Subcutaneous adipose tissue (tissue), 4 donors: ENCODE data around the gene ZNF516. TPM values are rescaled to one million over a fixed set of nuclear protein-coding genes. Genes with fewer than 3 reads are reported as not detected.

Source experiments
- total RNA-seq, 4 donors: library from RNA; depleted of rRNA; stranded (reverse); fragments of >200 nt; gene quantifications; one replicate each; pipeline ENCODE4 v1.1.0, GENCODE V29; 2016
- TF ChIP-seq, protein P1 (sequence below): fragments of 450-650 bp; IDR thresholded peaks from one replicate; pipeline ENCODE4 v1.5.1; 2016; ENCODE audit warnings: low read depth, mild to moderate bottlenecking, control low read depth, antibody characterized with exemption, moderate library complexity

The ZNF516 gene
- total RNA-seq, 4 donors from 2014 or later = 15.4 to 22.3 (median 17.5) TPM

DNA sequence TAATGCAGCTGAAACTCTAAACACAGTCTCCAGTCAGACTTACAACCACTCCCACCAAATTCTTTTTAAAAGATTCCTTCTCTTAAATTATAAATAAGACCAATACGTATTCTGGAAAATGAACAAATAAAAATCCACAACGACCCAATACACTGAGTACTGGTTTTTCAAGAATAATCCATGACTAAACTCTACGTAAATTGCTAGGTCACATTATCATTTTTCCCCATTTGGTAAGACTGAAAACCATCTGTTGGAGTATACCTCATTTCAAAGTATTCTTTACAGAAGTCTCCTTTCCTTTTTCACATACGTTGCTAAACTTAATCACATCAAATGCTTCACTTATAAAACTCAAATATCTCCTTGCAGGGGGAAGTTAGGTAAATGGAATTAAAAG is 6.0 kb downstream of the ZNF516 start:
- TF ChIP-seq, protein P1, sequence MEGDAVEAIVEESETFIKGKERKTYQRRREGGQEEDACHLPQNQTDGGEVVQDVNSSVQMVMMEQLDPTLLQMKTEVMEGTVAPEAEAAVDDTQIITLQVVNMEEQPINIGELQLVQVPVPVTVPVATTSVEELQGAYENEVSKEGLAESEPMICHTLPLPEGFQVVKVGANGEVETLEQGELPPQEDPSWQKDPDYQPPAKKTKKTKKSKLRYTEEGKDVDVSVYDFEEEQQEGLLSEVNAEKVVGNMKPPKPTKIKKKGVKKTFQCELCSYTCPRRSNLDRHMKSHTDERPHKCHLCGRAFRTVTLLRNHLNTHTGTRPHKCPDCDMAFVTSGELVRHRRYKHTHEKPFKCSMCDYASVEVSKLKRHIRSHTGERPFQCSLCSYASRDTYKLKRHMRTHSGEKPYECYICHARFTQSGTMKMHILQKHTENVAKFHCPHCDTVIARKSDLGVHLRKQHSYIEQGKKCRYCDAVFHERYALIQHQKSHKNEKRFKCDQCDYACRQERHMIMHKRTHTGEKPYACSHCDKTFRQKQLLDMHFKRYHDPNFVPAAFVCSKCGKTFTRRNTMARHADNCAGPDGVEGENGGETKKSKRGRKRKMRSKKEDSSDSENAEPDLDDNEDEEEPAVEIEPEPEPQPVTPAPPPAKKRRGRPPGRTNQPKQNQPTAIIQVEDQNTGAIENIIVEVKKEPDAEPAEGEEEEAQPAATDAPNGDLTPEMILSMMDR = no peak

DNA sequence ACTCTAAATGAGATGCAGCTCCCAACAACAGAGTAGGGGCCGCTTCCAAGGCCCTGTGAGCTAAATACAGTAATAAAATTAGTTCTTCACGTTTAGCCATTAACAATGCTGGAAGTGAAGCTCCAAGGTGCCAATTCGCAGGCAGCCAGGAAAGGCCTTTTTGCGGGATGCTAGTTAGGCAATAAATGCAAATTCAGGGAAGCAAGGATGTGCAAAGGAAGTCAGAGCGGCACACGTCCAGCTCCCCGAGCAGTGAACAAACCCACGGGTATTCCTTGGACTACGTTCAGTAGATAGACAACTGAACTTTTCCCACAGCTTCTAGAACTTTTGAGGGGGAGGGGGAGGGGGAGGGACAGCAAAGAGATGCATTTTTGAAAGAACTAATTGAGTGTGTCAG is 6.9 kb downstream of the ZNF516 start:
- TF ChIP-seq, protein P1 = no peak

DNA sequence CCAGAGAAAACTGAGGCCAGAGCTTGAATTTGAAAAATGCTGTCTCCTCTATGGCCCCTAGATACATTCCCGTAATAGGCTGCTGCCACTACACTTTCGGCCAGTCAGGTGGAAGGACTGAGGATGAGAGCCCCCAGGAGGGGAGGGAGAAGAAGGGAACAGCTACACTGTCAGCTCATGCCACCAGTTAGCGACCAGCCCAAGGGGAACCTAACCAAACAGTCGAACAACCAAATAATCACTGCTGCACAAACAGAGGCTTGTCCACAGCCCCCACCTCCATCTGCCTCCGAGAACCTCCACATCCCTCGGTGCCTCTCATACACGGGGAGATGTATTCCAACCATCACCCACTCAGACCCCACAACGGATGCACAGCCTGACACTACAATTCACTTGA is 7.3 kb downstream of the ZNF516 start:
- TF ChIP-seq, protein P1 = no peak

DNA sequence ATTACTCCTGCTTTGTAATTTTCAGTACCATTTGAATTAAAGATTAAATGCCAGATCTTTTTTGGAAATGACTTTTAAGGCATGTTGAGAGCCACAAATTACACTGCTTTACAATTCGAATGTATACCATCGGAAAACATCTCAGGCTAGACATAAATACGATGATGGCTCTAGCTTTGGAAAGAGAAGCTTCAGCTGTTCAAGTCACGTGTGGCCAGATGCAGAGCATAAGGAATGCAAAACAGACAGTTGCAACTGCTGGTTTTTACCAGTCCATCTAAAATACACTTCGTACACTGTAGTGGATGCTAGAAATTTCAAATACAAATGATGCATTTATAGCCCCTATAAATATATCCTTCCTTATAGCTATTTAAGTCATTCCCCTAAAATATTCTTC is 8.0 kb downstream of the ZNF516 start:
- TF ChIP-seq, protein P1 = no peak

DNA sequence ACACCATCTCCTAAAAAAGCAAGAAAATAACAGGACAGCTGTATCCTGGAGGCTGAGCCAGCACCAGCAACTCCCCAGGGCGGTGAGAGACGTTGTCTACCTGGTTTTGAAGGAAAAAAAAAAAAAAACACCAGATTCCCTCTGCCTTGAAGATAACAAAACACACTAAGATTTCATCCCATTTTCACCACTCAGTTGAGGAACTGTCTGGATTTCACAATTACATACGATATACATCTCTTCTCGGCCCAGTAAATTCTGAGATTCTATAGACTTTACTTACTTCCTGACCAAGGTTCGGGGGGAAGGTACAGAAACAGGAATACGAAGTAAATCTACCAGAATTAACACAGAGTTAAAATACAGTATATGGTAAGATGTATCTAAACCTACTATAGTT is 8.5 kb downstream of the ZNF516 start:
- TF ChIP-seq, protein P1 = no peak

DNA sequence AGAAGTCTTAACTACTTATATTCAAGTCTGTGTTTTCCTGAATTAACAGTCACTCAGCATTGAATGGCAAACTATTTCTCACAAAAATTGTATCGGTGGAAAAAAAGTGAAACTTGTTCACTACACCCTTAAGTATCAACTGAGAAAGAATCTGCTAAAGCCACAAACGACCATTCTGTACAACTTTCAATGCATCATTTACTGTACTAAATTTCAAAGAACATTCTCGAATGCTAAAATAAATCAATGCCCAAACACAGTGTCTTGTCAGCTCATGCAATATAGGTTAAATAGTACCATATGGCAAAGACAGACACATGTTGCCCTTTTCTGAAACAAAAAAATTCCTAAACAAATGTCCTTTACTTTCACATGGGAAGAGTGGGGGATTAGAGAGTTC is 9.0 kb downstream of the ZNF516 start:
- TF ChIP-seq, protein P1 = no peak

DNA sequence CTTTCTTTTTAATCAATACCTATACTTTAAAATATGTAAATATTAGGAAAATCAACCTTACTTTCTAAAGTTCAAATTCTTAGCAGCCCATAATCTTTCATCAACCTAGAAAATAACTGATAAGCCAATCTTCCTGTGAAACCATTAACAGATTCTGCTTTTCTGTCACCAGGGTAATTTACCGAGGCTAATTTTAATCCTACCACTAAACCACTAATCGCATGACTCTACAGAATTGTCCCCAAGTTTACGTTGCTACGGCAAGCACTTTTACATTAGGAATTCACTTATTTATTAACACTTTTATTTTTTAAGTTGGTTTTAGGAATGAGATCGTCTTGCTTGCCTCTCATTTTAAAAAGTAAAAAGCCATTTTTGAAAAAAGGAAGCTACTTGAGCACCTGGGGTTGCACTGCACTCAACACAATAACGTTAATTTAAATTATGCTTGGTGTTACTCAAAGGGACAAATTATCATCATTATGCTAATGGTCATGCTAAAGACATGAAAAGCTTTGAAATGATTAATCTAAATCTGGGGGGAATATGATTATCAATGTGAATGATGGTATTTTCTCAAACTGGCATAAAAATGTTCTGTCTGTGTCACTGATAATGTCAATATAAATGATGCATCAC is 10.2 kb downstream of the ZNF516 start:
- TF ChIP-seq, protein P1 = no peak
